Stomach smooth muscle (tissue), 2 donors: ENCODE data around the gene CDK6.
"Not testable (repeated sequence)": the region's sequence is repeated elsewhere in the genome, so short reads cannot be mapped to it uniquely, and the experiment has no call there.

ENCODE experiments used
- H3K27ac ChIP-seq: one replicate; pipeline ENCODE4 v1.7.0; 2013; ENCODE audit warnings: mild to moderate bottlenecking, low read length, inconsistent platforms
- H3K27me3 ChIP-seq, 2 donors: one replicate each; pipeline ENCODE4 v1.7.0; 2013; ENCODE audit warnings: low read length in 2 of 2; ENCODE audit not compliant: insufficient read depth in 2 of 2, control insufficient read depth in 1 of 2
- H3K36me3 ChIP-seq, 2 donors: one replicate each; pipeline ENCODE4 v1.7.0; 2013; ENCODE audit warnings: low read length in 2 of 2; ENCODE audit not compliant: control insufficient read depth in 2 of 2, insufficient read depth in 2 of 2
- H3K4me1 ChIP-seq: one replicate; pipeline ENCODE4 v1.7.0; 2013; ENCODE audit warnings: low read length; ENCODE audit not compliant: control insufficient read depth, insufficient read depth
- H3K4me3 ChIP-seq, 2 donors: one replicate each; pipeline ENCODE4 v1.7.0; 2013; ENCODE audit warnings: low read length in 2 of 2
- H3K9ac ChIP-seq, 2 donors: one replicate each; pipeline ENCODE4 v1.7.0; 2013; ENCODE audit warnings: low read length in 2 of 2, mild to moderate bottlenecking in 1 of 2
- H3K9me3 ChIP-seq, 2 donors: one replicate each; pipeline ENCODE4 v1.7.0; 2013; ENCODE audit warnings: low read length in 2 of 2; ENCODE audit not compliant: control insufficient read depth in 2 of 2
- donor health status: healthy.
- donor health status: Pancreatic carcinoma.

CDK6 gene

DNA sequence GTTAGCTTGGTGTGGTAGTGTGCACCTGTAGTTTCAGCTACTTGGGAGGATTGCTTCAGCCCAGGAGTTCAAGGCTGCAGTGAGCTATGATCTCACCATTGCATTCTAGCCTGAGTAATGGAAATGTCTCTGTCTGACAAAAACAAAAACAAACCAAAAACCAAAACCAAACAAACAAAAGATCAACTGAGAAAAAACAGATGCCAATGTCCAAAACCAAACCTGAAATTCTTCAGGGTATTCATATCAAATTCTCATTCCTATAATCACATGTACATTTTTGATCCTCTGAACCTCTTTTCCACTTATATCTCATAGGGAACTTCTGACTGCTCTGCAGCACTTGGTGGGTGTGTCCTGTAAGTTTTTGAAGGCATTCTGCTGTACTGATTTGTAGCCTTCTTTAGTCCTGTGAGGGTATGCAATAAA, 87.0 kb downstream of the CDK6 start:
- Histone ChIP-seq H3K9me3 (no peaks in the 10 kb centered on the region), H3K27me3 (no peaks in the 10 kb centered on the region), H3K27ac (no peak overlapping the region), H3K4me1 (no peaks in the 10 kb centered on the region), H3K36me3 (no peaks in the 10 kb centered on the region), H3K9ac (no peak overlapping the region), H3K4me3 (no peak overlapping the region)

GRCh38 chr7:92748495-92748894, 87.9 kb downstream of the CDK6 start:
- Histone ChIP-seq H3K36me3 (no peaks in the 10 kb centered on the region), H3K27ac (no peak overlapping the region)

GRCh38 chr7:92747041-92747835, 89.1 kb downstream of the CDK6 start:
- H3K27me3 ChIP-seq = no peaks in the 10 kb centered on the region
- no peaks in the 10 kb centered on the region for H3K36me3 ChIP-seq
- no peak overlapping the region for H3K9ac ChIP-seq
- H3K9me3 ChIP-seq = no peaks in the 10 kb centered on the region
- H3K4me1 ChIP-seq = peaks cover under 1% of the 10 kb centered on the region
- H3K4me3 ChIP-seq = no peak overlapping the region
- no peak overlapping the region for H3K27ac ChIP-seq

More at GRCh38 chr7:92748495-92748894, 87.9 kb downstream of the CDK6 start:
- Histone ChIP-seq H3K9ac (no peak overlapping the region), H3K4me1 (no peaks in the 10 kb centered on the region), H3K9me3 (no peaks in the 10 kb centered on the region), H3K27me3 (no peaks in the 10 kb centered on the region), H3K4me3 (no peak overlapping the region)

GRCh38 chr7:92745241-92745640, 91.1 kb downstream of the CDK6 start:
- peaks cover 3% of the 10 kb centered on the region for H3K4me1 ChIP-seq

DNA sequence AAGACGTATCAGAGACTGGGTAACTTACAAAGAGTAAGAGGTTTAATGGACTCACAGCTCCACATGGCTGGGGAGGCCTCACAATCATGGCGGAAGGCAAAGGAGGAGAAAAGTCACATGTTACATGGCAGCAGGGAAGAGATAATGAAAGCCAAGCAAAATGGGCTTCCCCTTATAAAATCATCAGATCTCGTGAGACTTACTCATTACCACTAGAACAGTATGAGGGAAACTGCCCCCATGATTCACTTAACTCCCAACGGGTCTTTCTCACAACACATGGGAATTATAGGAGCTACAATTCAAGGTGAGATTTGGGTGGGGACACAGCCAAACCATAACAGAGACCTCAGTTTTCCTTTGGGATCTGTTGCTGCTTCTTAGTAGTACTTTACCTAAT, 92.2 kb downstream of the CDK6 start:
- H3K9ac ChIP-seq, H3K27me3 ChIP-seq, H3K36me3 ChIP-seq: not testable (repeated sequence)

More at GRCh38 chr7:92745241-92745640, 91.1 kb downstream of the CDK6 start:
- no peak overlapping the region for H3K4me3 ChIP-seq
- no peaks in the 10 kb centered on the region for H3K27me3 ChIP-seq
- no peaks in the 10 kb centered on the region for H3K36me3 ChIP-seq
- no peak overlapping the region for H3K9ac ChIP-seq
- no peak overlapping the region for H3K27ac ChIP-seq
- H3K9me3 ChIP-seq = no peaks in the 10 kb centered on the region

GRCh38 chr7:92742186-92742585, 94.2 kb downstream of the CDK6 start:
- Histone ChIP-seq H3K4me1 (peaks cover 3% of the 10 kb centered on the region), H3K4me3 (no peak overlapping the region)

More for the DNA sequence above, 92.2 kb downstream of the CDK6 start:
- not testable (repeated sequence) for H3K9me3 ChIP-seq, H3K4me3 ChIP-seq, H3K27ac ChIP-seq, H3K4me1 ChIP-seq

GRCh38 chr7:92740700-92741126, 95.7 kb downstream of the CDK6 start:
- Histone ChIP-seq H3K27ac (no peak overlapping the region), H3K9ac (no peak overlapping the region), H3K27me3 (no peaks in the 10 kb centered on the region), H3K36me3 (no peaks in the 10 kb centered on the region), H3K4me1 (peaks cover 3% of the 10 kb centered on the region), H3K4me3 (no peak overlapping the region), H3K9me3 (no peaks in the 10 kb centered on the region)

More at GRCh38 chr7:92742186-92742585, 94.2 kb downstream of the CDK6 start:
- Histone ChIP-seq H3K27me3 (no peaks in the 10 kb centered on the region), H3K36me3 (no peaks in the 10 kb centered on the region), H3K9ac (no peak overlapping the region), H3K27ac (no peak overlapping the region), H3K9me3 (no peaks in the 10 kb centered on the region)

- Histone ChIP-seq H3K4me3 (no peak overlapping the region), H3K9ac (no peak overlapping the region), H3K4me1 (peaks cover 3% of the 10 kb centered on the region), H3K36me3 (no peaks in the 10 kb centered on the region), H3K27me3 (no peaks in the 10 kb centered on the region), H3K9me3 (no peaks in the 10 kb centered on the region), H3K27ac (no peak overlapping the region)
These were observed 96.2 kb downstream of the CDK6 start for GRCh38 chr7:92740134-92740533.

- H3K9ac ChIP-seq = no peak overlapping the region
- H3K9me3 ChIP-seq = no peaks in the 10 kb centered on the region
- H3K27me3 ChIP-seq = no peaks in the 10 kb centered on the region
- H3K36me3 ChIP-seq = no peaks in the 10 kb centered on the region
- no peak overlapping the region for H3K27ac ChIP-seq
- no peak overlapping the region for H3K4me3 ChIP-seq
- peaks cover 3% of the 10 kb centered on the region for H3K4me1 ChIP-seq
These were observed 97.3 kb downstream of the CDK6 start for GRCh38 chr7:92739091-92739490.

- Histone ChIP-seq H3K36me3 (no peaks in the 10 kb centered on the region), H3K4me1 (peaks cover 3% of the 10 kb centered on the region), H3K4me3 (no peak overlapping the region), H3K9ac (no peak overlapping the region), H3K9me3 (no peaks in the 10 kb centered on the region), H3K27ac (no peak overlapping the region), H3K27me3 (no peaks in the 10 kb centered on the region)
These were observed 98.7 kb downstream of the CDK6 start for GRCh38 chr7:92737706-92738105.

GRCh38 chr7:92736870-92737269, 99.5 kb downstream of the CDK6 start:
- Histone ChIP-seq H3K4me1 (no peaks in the 10 kb centered on the region), H3K36me3 (no peaks in the 10 kb centered on the region), H3K27me3 (no peaks in the 10 kb centered on the region), H3K27ac (no peak overlapping the region), H3K9me3 (no peaks in the 10 kb centered on the region), H3K4me3 (no peak overlapping the region), H3K9ac (no peak overlapping the region)
